NCI-H510A treated with DMSO at 0.1 percent for 48 hours (cell line): ENCODE data around the gene CDK15.
A peak's percentile ranks its signal among the peaks of the same experiment; 100 is the strongest.
"Not testable (repeated sequence)": the region's sequence is repeated elsewhere in the genome, so short reads cannot be mapped to it uniquely, and the experiment has no call there.

Experiments
- DNase-seq: peaks from one replicate; lab custom pipeline; 2025; lab: John Stamatoyannopoulos, UW

CDK15 gene

DNA sequence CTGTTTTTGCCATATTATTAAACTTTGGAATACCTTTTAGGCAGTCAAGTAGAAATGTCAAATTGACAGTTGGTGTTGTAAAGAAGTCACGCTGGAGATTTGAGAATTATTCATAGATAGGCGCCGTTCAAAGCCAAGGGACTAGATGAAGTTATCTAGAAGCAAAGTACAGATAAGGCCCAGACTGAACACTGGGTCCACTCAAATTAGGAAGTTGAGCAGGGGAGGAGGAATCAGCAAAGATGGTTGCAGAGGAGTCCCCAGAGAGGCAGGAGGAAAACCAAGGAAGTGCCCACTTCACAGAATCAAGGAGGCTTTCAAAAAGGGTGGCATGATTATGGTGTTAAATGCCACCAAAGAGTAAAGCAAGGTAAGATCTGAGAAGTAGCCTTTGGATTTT is 16.0 kb upstream of the CDK15 start:
- DNase-seq = no peak

DNA sequence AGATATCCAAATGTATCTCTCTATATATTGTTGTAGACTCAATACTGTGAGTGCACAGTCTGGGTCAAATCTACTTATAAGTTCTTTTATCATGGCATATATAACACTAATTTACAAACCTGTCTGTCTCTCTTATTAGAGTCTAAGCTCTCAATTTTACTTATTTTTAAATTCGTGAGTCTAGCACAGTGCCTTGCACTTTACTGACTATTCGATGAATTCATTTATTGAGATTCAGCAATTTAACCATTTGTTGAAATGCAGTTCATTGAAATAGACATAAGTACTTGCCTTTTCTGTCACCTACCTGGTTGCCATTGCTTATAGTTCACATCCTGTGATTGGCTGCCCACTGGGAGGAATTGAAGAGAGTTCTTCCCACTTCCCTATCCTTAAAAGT is 15.3 kb upstream of the CDK15 start:
- DNase-seq = no peak

DNA sequence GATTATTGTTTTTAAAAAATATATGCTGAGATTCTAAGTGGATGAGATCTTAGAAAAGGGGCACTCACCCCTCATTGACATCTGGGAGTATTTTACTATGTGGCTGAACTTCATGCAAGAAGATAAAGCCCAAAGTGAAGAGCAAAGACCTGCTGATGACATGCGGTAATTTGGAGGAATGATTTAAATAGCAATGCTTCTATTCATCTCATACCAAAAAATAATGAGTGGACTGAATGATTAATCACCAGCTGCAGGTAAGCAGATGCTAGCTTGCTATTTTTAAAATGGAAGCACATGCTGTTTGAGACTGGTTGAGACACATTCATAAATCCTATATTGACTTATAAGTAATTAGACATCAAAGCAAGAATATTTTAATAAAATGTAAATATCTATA is 12.7 kb upstream of the CDK15 start:
- DNase-seq = no peak

DNA sequence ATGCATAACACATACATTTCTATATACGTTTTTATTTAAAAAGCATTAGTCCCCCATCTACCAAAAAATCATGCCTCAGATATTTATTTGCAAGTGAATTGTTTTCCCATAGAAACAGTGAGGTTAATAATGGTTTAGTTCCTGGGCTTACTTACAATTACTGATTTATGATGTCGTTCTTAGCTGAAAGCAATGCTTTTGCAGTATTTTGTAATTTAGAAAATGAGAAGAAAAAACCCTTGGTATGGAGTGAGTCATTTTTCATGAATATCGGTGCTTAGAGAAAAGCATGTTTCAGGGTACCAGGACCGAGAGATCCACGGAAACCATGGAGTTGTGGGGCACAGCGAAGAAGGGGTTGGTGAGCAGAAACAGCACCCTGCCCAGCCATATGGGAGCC is 12.0 kb upstream of the CDK15 start:
- no peak for DNase-seq

DNA sequence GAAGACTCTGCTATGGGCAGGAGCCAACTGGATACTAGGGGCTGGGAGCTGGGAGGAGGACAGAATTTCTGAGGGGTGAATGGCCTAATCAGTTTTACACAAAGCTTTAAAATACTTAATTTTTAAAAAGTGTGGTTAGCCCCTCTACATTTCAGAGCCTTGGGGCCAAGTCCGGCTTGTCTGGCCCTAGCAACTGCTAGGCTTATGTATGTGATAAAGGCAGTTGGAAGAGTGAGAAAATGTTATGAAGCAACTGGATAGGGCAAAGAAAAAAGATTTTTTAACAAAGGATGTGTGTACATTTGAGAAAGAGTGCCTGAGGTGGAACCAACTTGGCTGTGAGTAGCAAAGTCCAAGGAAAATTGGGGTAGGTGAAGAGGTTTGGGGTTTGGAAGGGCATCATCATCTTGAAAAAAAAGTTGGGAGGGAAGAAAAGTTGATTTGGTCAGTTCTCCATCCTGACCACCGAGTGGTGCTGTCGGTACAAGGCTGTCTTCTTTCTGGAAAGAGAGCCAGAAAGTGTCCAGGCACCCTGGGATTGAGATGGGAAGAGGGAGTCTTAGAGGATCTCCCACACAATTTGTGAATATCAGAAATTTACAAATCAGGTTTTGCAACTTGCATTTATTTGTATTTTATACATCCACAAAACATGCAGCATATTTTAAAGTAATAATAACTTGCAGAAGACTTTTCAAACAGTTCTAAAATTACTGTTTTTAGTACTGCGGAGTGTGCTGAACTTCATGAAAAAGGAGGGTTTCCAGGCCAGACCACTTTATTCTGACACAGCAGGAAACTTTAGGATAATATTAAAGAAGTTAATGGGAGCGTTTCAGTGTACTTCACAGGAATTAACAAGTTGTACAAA is 10.5 kb upstream of the CDK15 start:
- DNase-seq = no peak

DNA sequence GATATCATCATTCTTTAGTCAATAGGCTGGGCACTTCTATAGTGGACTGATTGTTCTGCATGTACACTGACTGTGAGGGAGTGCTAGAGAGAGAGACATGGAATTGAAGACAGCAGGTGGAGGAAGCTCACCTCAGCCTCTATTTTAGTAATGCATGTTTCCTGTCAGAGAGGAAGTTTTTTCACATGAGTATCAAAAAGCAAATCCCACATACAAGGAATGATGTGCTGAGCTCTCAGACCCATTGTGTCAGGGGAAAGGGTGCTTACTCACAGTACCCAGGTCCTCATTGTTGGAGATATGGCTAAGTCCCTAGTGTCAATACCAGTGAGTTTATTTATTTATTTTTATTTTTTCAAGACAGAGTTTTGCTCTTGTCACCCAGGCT is 9.9 kb upstream of the CDK15 start:
- DNase-seq = no peak

DNA sequence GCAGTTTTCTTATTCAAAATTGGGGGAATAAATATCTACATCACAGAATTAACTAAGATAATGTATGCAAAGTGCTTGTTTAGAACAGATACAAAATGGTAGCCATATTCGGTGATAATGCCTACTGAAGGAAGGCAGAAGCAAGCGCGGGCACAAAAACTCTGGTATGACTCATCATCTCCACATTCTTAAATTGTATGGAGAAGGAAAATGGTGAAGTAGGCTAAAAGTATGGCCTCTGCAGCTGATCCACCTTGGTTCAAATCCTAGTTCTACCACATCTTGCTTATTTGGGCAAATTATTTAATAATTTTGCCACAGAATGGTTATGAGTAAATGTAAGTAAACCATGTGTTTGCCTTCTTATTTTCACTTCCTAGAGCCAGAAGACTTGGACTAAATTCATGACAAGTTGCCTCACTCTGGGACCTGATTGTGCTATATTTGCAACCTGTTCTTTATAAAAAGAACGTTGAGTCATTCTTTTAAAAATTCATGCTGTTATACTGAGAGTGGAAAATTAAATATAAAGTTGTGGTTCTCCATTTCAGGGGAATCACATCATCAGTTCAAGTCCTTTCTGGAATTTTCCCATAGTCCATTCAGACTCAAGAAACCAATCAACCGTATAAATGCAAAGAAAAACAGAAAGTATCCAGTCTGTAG is 9.0 kb upstream of the CDK15 start:
- no peak for DNase-seq

DNA sequence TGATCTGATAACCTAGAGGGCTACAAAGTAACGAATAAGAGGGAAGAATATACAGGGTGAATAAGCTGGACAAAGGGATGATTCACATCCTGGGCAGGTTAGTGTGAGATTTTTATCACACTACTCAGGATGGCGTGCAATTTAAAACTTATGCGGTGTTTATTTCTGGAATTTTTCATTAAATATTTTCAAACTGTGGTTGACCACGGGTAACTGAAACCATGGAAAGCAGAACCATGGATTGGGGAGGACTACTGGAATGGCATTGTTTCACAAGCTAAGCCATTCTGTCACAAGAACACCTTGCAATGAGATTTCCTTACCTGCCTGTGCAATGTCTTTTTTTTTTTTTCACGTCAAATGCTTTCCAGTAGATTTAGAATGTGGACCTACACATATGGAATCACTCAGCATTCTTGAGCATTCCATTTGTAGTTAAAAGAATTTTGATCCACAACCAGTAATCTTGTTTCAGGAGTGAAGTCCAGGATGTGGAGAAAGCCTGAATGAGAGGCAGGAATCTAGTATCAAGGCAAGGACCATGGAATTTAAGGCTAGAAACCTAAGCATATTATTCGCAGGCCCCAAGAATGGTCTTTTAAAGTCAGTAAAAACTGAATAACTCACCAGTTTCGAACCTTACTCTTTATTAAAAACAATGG is 8.0 kb upstream of the CDK15 start:
- DNase-seq = no peak

DNA sequence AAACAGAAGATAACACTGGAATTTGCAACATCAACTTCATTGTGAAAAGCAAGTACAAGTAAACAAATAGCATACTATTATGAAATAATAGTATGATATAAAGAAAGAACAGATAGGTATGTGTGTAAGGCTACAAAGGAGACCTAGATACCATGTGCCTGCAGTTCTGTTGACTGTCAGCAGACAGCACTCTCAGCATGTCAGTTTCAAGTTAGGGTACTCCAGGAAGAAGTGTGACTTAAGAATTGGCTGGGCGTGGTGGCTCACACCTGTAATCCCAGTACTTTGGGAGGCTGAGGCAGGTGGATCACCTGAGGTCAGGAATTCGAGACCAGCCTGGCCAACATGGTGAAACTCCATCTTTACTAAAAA is 7.4 kb upstream of the CDK15 start:
- DNase-seq = not testable (repeated sequence)

DNA sequence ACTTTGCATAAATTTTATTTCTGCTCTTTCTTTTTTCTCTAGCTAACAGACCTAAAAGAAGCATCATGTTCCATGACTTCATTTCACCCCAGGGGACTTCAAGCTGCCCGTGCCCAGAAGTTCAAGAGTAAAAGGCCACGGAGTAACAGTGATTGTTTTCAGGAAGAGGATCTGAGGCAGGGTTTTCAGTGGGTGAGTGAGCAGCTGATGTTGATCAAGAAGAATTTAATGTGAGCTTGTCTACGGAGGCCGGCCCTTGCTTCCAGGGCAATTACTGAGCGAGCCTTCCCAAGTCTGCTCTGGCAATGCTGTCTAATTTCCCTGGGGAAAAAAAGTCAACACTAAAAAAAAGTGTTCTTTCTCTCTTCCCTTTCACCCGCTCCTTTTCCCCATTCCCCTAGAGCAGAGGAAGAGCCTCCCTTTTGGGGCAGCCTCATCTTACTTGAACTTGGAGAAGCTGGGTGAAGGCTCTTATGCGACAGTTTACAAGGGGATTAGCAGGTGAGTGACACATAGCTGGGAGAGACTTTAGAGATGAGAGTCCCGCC is 1.2 kb downstream of the CDK15 start:
- DNase-seq = no peak

DNA sequence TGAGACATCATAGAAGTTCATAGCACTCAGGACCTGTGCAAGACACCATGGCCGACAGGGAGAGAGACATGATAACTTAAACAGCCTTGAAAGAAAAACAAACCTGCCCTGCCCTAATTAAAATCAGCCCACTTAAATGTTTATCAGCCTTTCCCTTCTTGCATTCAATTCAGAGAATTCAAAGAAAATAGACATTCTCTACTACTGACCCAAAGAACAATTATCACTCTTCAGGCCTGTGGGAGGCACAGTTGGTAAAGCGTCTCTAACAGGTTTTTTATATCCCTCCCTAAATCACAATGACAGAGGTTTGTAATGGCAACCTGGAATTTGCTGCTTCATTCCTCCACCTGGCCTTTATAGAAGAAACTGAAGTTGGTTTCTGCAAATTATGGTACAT is 1.7 kb downstream of the CDK15 start:
- DNase-seq = no peak

DNA sequence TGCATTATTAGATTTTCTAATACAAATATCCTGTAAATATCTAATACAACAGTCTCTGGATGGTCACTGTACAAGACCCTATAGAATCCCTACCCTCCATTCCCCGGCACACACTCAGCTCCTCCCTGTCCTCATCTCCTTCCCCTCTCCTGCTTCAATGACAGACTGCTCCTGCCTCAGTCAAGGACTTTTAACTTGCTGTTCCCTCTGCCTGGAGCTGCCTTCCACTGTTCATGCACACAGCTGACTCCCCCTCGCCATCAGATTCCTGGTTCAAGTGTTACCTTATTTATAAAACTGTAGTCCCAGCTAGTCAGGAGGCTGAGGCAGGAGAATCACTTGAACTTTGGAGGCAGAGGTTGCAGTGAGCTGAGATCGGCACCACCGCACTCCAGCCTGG is 3.3 kb downstream of the CDK15 start:
- no peak for DNase-seq

DNA sequence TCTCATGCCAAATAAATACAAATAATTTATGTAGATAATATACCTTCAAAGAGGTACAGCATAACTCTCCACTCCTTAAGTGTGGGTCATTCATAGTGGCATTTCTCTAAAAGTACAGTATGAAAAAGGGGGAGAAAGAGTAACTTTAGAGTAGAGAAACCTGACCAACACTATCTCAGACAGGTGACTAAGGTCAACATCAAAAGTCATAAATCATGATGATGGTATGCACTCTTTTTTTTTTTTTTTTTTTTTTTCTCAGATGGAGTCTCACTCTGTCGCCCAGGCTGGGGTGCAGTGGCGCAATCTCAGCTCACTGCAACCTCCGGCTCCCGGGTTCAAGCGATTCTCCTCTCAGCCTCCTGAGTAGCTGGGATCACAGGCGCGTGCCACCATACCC is 4.3 kb downstream of the CDK15 start:
- DNase-seq = not testable (repeated sequence)

DNA sequence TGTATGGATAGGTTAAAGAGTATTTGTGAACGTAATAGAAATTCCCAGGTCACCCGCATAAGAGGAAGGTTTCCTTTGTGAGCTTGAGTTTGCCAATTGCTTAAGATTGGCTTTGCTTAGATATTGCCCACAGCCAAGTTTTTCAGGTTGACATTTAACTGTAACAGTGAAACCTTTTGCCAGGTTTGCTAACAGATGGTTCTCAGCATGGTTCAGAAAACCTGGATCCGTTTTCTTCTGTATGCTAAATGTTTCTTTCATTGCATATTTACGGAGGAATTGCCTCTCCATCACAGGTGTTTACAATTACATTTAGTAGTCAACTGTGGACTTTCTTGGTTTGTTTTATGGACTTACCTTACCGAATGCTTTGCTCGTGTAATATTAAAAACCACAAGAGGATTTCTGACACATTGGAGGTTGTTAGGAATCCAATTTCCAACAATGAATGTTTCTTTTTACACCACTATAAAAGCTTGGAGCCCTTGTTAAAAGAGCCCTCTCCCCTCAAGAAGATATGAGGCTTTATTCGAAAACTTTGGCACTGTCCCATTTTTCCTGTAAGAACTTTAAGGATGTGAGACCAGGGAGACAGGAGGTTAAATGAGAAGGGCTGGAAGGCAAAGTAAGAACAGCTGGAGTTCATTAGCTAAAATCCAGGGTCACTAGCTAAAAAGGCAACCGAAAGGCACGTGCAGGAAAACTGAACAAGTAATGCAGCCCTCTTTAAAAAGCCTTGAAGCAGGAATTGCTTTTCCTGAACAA is 7.8 kb downstream of the CDK15 start:
- no peak for DNase-seq

DNA sequence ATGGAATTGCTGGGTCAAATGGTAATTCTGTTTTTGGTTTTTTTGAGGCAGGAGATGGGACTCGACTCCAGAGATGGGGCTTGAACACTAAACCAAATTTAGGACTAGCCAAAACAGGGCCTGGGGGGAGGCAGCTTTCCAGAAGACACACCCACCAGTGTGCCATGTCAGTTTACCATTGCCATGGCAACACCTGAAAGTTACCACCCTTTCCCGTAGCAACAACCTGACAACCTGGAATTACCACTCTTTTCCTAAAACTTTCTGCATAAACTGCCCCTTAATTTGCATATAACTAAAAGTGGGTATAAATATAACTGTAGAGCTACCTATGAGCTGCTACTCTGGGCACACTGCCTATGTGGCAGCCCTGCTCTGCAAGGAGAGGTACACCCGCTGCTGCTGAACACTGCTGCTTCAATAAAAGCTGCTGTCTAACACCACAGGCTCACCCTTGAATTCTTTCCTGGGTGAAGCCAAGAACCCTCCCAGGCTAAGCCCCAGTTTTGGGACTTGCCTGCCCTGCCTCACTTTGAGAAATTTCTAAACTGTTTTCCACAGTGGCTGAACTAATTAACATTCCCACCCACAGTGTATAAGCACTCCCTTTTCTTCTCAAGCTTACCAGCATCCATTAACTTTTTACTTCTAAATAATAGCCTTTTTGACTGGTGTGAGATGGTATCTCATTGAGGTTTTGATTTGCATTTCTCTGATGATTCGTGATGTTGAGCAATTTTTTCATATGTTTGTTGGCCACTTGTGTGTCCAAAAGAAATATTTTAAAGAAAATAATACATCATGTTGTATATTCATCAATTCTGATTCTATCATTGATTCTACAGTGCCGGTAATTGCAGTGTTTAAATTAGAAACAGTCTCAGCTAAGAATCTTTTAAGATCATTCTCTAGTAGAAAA is 10.6 kb downstream of the CDK15 start:
- DNase-seq = no peak

DNA sequence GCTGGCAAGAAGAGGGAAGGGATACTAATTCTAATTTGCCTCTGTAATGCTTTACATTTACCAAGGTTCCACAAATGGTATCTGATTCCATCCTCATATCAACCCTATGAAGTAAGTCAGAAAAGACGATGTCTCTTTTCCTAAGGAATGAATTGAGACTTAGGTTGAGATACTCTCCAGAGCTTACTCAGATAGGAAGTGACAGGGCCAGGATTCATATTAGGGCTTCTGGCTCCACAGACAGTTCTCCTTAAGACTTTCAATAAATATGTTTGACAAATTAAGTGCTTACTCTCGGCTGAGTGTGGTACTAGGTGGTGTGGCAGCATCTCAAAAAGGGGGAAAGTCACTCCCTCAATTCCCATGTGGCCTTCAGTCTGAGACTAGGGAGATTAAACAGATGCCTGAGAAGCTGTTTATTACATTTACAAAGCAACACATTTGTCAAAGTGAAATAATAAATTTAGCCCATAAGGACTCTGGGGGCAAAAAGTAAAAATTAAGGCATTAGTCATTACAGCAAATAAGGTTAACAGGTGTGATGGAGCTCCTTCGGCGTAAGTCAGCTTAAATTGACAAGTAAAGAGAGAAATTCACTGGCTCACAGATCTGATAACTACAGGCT is 14.2 kb downstream of the CDK15 start:
- DNase-seq = no peak

DNA sequence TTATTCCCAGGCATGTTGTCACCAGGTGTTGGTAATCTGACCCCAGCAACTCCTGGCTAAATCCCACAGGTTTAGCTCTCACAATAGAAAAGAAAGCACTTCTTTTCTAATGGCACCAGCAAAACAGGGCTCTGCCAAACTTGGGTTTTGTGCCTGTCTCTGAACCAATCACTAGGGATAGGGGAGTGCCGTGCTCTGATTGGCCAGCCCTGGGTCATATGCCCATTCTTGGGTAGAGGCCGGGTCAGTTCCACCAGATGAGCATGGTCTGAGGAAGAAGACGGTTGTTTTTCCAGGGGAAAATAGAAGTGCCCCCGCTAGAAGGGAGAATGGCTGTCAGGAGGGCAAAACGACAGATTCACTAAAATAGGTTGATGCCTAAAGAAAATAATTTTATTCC is 14.7 kb downstream of the CDK15 start:
- DNase-seq = peak; percentile 17

DNA sequence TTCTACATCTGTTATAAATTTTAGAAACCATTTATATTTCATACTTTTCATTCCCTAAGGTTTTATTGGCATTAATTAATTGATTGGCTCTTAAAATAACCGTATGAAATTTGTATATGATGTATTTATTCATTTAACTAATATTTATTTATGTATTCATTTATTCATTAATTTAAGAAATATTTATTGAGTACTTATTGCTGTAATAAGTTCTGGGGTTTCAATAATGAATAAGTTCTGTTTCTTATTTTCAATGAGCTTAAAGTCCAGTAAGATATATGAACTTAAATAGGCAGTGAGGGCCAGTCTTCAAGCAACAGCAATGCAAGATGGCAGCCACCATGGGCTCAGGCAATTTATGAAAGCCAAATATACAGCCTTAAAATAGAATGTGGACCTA is 17.9 kb downstream of the CDK15 start:
- DNase-seq = no peak

DNA sequence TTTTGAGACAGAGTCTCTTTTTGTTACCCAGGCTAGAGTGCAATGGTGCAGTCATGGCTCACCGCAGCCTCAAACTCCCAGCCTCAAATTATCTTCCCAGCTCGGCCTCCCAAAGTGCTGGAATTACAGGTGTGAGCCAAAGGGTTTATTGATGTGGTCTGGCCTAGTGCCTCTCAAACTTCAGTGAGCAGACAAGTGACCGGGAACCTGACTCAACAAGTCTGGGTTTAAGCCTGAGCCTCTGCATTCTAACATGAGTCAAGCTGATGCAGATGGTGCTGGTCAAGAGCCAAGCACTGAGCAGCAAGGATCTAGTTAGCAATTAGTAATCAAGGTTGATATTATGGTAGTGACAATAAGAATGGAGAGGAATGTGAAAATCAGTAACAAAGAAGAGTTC is 21.3 kb downstream of the CDK15 start:
- no peak for DNase-seq

DNA sequence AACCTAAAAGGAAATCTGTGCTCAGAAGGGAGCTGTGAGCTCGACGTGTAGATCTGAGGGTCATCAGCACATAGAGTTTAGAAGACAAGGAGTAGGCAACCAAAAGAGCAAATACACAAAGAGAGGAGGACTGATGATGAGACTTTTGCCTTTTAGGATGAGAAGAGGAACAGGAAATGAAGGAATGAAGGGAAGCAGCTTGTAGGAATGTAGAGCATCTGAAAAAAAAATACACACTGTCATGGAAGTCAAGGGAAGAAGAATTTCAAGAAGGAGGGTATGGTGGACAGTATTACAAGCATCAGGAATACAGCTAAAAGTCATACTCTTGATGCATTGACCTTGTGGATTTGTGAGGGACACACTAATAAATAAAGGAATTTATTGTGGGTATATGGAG is 21.9 kb downstream of the CDK15 start:
- no peak for DNase-seq

DNA sequence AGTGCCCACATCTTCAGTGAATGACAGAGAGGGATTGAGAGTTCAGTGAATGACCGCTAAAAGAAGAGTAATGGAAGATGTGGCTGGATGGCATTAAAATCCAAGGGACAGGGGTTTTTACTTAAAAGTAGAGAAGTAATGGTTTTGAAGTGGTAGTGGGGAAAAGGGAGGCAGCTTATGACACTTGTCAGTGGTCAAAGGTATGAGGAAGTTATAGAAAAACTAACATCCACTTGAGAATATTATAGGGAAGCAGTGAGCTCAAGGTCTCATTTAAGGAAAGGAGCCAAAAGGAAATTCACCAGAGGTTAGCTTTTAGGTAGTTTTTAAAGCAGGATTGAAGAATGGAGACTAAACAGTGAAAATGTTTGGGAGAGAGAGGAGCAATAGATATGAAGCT is 24.3 kb downstream of the CDK15 start:
- DNase-seq = no peak
